GM12891 (cell line): ENCODE results near the gene MSI2.
"Not testable (repeated sequence)": the region's sequence is repeated elsewhere in the genome, so short reads cannot be mapped to it uniquely, and the experiment has no call there.

Experiments used
- DNase-seq: peaks from one replicate; pipeline ENCODE4 v3.0.0; 2011; ENCODE audit warnings: low spot score; ENCODE audit not compliant: insufficient read length
- FAIRE-seq: peaks from 2 replicates; lab custom pipeline; 2011; peaks lifted over from hg19 to GRCh38; lab: Jason Lieb, UNC
- PAX5 ChIP-seq: IDR thresholded peaks from 2 replicates; pipeline ENCODE4 v1.6.1; 2011; ENCODE audit warnings: low read length, moderate library complexity, mild to moderate bottlenecking; ENCODE audit not compliant: insufficient read depth, severe bottlenecking
- POLR2A ChIP-seq: IDR thresholded peaks from 2 replicates; pipeline ENCODE4 v1.6.1; 2011; ENCODE audit warnings: low read depth, low read length, control low read depth
- POLR2AphosphoS5 ChIP-seq: IDR thresholded peaks from 2 replicates; pipeline ENCODE4 v1.6.1; 2011; ENCODE audit warnings: low read depth, low read length, control low read depth
- POU2F2 ChIP-seq: IDR thresholded peaks from 2 replicates; pipeline ENCODE4 v1.6.1; 2011; ENCODE audit warnings: low read depth, mild to moderate bottlenecking, control low read depth, low read length, moderate library complexity
- SPI1 ChIP-seq: IDR thresholded peaks from 2 replicates; pipeline ENCODE4 v1.6.1; 2011; ENCODE audit warnings: low read depth, low read length, control low read depth
- TAF1 ChIP-seq: IDR thresholded peaks from 2 replicates; pipeline ENCODE4 v1.6.1; 2011; ENCODE audit warnings: low read depth, low read length, control low read depth

Gene MSI2

DNA sequence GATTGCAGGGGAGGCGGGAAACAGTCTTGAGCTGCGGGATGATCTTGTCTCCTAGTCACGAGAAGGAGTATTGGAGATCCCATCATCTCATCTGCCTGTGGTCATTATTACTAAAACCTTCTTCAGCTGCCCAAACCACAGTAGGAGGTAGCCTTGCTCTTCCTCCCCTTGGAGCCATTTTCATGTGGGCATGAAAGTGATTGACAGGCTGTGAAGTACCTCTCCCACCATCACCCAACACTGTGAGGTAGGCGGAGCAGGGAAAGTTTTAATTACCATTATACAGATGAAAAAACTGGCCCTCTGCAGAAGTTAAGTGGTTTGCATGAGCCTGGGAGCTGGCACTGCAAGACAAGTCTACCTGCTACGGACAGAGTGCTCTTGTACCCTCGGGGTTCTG lies 237.3 kb downstream of the MSI2 start:
- DNase-seq (no peak), FAIRE-seq (no peak)
- TF ChIP-seq TAF1 (no peak), POLR2A (no peak)

DNA sequence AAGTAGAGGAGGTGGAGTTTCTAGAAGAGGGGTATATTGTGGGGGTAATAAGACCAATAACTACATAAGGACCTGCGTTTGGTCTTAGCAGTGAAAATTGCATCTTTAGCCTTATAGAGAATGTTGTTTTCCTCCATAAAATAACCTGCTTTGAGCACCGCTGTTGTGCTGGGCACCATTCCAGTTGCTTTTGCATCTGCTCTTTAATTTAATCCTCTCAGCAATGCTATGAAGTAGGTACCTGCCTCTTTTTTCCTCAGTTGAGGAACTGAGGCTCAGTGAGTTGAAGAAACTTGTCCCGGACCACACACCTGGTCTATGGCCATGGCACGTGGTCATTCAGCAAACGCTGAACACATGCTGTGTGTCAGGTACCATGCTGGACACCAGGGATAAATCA lies 238.1 kb downstream of the MSI2 start:
- DNase-seq (no peak), FAIRE-seq (no peak)
- TF ChIP-seq POLR2AphosphoS5 (no peak), POLR2A (no peak)

DNA sequence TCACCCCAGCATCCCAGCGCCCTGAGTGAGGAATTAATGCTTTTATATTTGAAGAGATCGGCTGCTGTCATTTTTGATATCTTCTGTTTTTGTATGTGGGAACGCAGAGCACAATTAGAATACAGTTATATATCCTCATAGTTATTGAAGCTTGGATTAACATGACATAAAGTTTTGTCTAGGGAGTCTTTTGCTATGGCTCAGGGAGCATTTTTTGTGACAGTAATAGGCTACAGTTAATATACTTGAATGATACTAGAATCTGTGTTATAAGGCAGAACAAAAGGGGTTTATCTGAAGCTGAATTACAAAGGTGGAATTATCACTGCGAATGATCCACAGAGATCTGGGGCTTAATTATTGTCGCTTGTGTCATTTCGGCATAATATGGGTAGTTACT lies 239.4 kb downstream of the MSI2 start:
- FAIRE-seq (no peak), DNase-seq (no peak)
- TF ChIP-seq SPI1 (no peak), POU2F2 (no peak), TAF1 (no peak), POLR2A (no peak), POLR2AphosphoS5 (no peak), PAX5 (no peak)

GRCh38 chr17:57496382-57496781 lies 240.1 kb downstream of the MSI2 start:
- DNase-seq (no peak), FAIRE-seq (no peak)
- TF ChIP-seq POLR2A (no peak), POLR2AphosphoS5 (no peak), POU2F2 (no peak), PAX5 (no peak), SPI1 (no peak), TAF1 (no peak)

- TF ChIP-seq POLR2A = no peak
- no peak for TF ChIP-seq SPI1
- no peak for TF ChIP-seq PAX5
- no peak for TF ChIP-seq POU2F2
- TF ChIP-seq TAF1 = no peak
- no peak for TF ChIP-seq POLR2AphosphoS5
- no peak for FAIRE-seq
- no peak for DNase-seq
These were observed 242.1 kb downstream of the MSI2 start for GRCh38 chr17:57498443-57498842.

DNA sequence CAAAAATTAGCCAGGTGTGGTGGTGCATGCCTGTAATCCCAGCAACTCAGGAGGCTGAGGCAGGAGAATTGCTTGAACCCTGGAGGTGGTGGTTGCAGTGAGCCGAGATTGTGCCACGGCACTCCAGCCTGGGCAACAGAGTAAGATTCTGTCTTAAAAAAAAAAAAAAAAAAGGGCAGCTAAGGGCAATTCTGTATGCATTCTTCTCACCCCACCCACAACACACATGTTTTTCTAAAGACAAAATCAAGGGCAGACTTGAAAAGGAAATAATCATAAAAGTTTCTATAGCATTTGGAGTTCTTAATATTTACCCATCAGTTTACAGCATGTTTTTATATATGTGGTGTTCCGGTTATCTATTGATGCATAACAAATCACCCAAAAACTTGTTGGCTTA lies 242.9 kb downstream of the MSI2 start:
- not testable (repeated sequence) for DNase-seq, FAIRE-seq

DNA sequence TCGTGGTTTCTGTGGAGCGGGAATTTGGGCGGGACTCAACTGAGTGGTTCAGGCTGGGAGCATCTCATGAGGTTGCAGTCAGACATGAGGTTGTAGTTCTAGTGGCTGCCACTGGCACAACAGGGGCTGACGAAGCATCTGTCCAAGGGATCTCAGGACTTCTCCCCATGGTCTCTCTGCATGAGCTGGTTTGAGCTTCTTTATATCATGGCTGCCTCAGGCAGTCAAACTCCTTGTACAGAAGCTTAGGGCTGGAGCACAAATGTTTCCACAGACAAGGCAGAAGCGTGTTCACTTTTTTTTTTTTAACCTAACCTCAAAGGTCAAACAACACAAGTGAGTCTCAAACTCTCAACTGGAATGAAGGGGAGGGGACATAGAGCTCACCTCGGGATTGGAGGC lies 243.3 kb downstream of the MSI2 start:
- peak; percentile 28 for FAIRE-seq
- TF ChIP-seq POU2F2 (no peak), SPI1 (no peak), PAX5 (no peak), TAF1 (no peak), POLR2A (no peak), POLR2AphosphoS5 (no peak)
- no peak for DNase-seq

GRCh38 chr17:57501016-57501415 lies 244.7 kb downstream of the MSI2 start:
- FAIRE-seq (no peak), DNase-seq (no peak)
- TF ChIP-seq SPI1 = no peak
- no peak for TF ChIP-seq POLR2AphosphoS5
- no peak for TF ChIP-seq TAF1
- no peak for TF ChIP-seq PAX5
- no peak for TF ChIP-seq POU2F2
- no peak for TF ChIP-seq POLR2A

DNA sequence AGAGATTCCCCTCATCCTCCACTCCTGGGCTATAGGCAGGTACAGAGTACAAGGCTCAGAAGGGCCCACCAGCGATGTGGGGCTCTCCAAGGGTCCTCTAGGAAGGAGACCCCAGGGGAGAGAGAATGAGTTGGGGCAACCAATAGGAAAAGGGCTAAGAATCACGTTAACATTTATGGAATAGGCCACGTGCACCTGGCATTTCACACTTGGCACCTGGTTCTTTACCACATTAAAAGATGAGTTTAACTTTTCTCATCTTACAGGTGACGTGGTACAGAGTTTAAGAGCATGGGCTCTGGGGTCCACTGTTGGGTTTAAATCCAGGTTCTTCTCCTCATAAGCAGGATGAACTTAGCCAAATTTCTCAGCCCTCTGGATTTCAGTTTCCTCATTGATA lies 245.7 kb downstream of the MSI2 start:
- FAIRE-seq (no peak), DNase-seq (no peak)
- no peak for TF ChIP-seq POLR2AphosphoS5
- TF ChIP-seq TAF1 = no peak
- no peak for TF ChIP-seq SPI1
- TF ChIP-seq POU2F2 = no peak
- TF ChIP-seq POLR2A = no peak
- TF ChIP-seq PAX5 = no peak

GRCh38 chr17:57502811-57503241 lies 246.5 kb downstream of the MSI2 start:
- no peak for FAIRE-seq

DNA sequence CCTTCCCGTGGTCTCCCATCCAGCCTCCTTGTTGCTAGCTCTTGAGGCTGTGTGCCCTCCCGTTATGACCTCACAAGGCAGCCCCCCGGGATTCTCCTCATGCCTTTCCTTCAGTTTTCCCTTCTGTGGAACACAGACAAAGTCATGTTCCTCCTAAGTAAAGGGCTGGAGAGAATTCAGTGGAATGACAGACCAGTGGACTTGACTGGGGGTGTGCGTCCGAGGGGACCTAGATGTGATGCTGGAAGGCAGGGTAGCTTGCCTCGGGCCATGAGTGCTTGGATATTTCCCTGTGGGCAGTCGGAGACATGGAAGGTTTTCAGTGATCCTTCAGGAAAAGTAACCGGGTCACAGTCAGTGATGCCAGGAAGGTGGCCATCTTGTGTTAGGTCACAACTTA lies 247.9 kb downstream of the MSI2 start:
- no peak for FAIRE-seq
- no peak for TF ChIP-seq TAF1
- TF ChIP-seq POU2F2 = no peak
- TF ChIP-seq SPI1 = no peak
- no peak for TF ChIP-seq POLR2AphosphoS5
- no peak for TF ChIP-seq POLR2A
- no peak for TF ChIP-seq PAX5
- DNase-seq = no peak

More at GRCh38 chr17:57502811-57503241, 246.5 kb downstream of the MSI2 start:
- no peak for TF ChIP-seq POLR2A
- no peak for DNase-seq
